ENCODE results near the gene ANKRD34B. TPM values are rescaled to one million over a fixed set of nuclear protein-coding genes. Genes with fewer than 3 reads are reported as not detected.

The ANKRD34B gene
- polyA plus RNA-seq, 1 donor (not counting 4 experiments of a cell fraction or from before 2014, with no cell fraction given), result not detected

DNA sequence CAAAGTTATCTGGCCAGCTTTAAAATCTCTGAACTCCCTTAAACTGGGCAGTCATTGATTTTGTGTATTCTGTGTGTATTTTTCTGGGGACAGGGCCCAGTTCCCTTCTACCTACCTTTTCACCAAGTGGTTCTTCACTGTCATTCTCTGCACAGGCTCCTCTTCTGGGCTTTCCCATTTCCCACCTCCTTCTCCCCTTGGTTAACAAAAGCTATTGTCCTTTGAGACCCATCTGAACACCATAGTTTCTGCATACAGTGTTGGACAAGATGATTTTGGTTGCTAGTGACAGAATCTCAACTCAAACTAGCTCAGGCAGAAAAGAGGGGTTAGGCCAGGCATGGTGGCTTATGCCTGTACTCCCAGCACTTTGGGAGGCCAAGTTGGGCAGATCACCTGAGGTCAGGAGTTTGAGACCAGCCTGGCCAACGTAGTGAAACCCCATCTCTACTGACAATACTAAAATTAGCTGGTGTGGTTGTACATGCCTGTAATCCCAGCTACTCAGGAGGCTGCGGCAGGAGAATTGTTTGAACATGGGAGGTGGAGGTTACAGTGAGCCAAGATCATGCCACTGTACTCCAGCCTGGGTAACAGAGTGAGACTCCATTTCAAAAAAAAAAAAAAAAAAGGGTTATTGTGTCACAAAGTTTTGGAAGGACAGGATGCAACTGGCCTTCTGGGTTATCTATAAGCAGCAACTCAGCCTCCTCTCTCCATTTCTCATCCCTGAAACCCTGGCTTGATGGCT, 31.0 kb upstream of the ANKRD34B start:
- Histone ChIP-seq H3K4me2 (ENCODE audit: control insufficient read depth, extremely low read depth, insufficient read depth, low read depth, low read length) (no peak overlapping the region), H3K4me3 (ENCODE audit: control insufficient read depth in 2 of 3, extremely low read depth in 1 of 3, insufficient read depth in 2 of 3, low read depth in 1 of 3, low read length in 3 of 3) (no peak overlapping the region), H3K9me3 (ENCODE audit: control insufficient read depth, low read depth, low read length) (no peaks in the 10 kb centered on the region), H4K20me1 (ENCODE audit: control insufficient read depth, extremely low read depth, insufficient read depth, low read length) (no peaks in the 10 kb centered on the region), H3K4me1 (ENCODE audit: control insufficient read depth, extremely low read depth, insufficient read depth, low read length) (no peaks in the 10 kb centered on the region), H3K79me2 (ENCODE audit: control insufficient read depth, insufficient read depth, low read length) (no peaks in the 10 kb centered on the region), H3K27me3 (ENCODE audit: control insufficient read depth, extremely low read depth, insufficient read depth, low read length) (no peaks in the 10 kb centered on the region), H3K27ac (ENCODE audit: control insufficient read depth, insufficient read depth, low read length) (no peak overlapping the region), H2AFZ (ENCODE audit: control insufficient read depth, low read length) (no peak overlapping the region), H3K9ac (ENCODE audit: control insufficient read depth, extremely low read depth, insufficient read depth, low read length) (no peak overlapping the region), H3K9me1 (ENCODE audit: control insufficient read depth, extremely low read depth, insufficient read depth, low read length) (no peaks in the 10 kb centered on the region), H3K36me3 (ENCODE audit: control insufficient read depth in 2 of 2, extremely low read depth in 1 of 2, insufficient read depth in 2 of 2, low read length in 2 of 2) (no peaks in the 10 kb centered on the region)
- dilution Hi-C loops (cut with MboI; ENCODE audit: extremely low pct_ligation_motif_present, low sequenced_read_pairs), result no loop called here
- DNase-seq (ENCODE audit: low read depth, low spot score) (no peak), FAIRE-seq (no peak)
- no peak for TF ChIP-seq EZH2 (IDR thresholded peaks at IDR 0.05; ENCODE audit: low read length)
- TF ChIP-seq, protein P1, sequence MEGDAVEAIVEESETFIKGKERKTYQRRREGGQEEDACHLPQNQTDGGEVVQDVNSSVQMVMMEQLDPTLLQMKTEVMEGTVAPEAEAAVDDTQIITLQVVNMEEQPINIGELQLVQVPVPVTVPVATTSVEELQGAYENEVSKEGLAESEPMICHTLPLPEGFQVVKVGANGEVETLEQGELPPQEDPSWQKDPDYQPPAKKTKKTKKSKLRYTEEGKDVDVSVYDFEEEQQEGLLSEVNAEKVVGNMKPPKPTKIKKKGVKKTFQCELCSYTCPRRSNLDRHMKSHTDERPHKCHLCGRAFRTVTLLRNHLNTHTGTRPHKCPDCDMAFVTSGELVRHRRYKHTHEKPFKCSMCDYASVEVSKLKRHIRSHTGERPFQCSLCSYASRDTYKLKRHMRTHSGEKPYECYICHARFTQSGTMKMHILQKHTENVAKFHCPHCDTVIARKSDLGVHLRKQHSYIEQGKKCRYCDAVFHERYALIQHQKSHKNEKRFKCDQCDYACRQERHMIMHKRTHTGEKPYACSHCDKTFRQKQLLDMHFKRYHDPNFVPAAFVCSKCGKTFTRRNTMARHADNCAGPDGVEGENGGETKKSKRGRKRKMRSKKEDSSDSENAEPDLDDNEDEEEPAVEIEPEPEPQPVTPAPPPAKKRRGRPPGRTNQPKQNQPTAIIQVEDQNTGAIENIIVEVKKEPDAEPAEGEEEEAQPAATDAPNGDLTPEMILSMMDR (optimal IDR thresholded peaks at IDR 0.05 in 1 of 3, IDR thresholded peaks at IDR 0.05 in 1 of 3, conservative IDR thresholded peaks at IDR 0.05 in 1 of 3; ENCODE audit: extremely low read depth in 1 of 3, insufficient read depth in 2 of 3, low read length in 3 of 3), result no peak

DNA sequence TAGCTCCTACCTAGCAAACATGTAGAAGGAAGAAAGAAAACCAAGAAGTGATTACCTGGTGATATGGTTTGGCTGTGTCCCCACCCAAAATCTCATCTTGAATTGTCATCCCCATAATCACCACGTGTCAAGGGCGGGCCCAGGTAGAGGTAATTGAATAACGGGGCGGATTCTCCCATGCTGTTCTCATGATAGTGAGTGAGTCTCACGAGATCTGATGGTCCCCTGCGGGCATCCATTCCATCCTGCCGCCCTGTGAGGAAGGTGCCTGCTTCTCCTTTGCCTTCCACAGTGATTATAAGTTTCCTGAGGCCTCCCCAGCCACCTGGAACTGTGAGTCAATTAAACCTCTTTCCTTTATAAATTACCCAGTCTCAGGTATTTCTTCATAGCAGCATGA, 27.4 kb upstream of the ANKRD34B start:
- Histone ChIP-seq H3K27me3 (ENCODE audit: control insufficient read depth, extremely low read depth, insufficient read depth, low read length) (no peaks in the 10 kb centered on the region), H3K79me2 (ENCODE audit: control insufficient read depth, insufficient read depth, low read length) (no peaks in the 10 kb centered on the region), H3K4me3 (ENCODE audit: control insufficient read depth in 2 of 3, extremely low read depth in 1 of 3, insufficient read depth in 2 of 3, low read depth in 1 of 3, low read length in 3 of 3) (no peak overlapping the region), H3K27ac (ENCODE audit: control insufficient read depth, insufficient read depth, low read length) (no peak overlapping the region), H3K4me2 (ENCODE audit: control insufficient read depth, extremely low read depth, insufficient read depth, low read depth, low read length) (no peak overlapping the region), H3K4me1 (ENCODE audit: control insufficient read depth, extremely low read depth, insufficient read depth, low read length) (no peaks in the 10 kb centered on the region), H3K9me3 (ENCODE audit: control insufficient read depth, low read depth, low read length) (no peaks in the 10 kb centered on the region), H3K9me1 (ENCODE audit: control insufficient read depth, extremely low read depth, insufficient read depth, low read length) (no peaks in the 10 kb centered on the region), H2AFZ (ENCODE audit: control insufficient read depth, low read length) (no peak overlapping the region), H3K36me3 (ENCODE audit: control insufficient read depth in 2 of 2, extremely low read depth in 1 of 2, insufficient read depth in 2 of 2, low read length in 2 of 2) (no peaks in the 10 kb centered on the region), H3K9ac (ENCODE audit: control insufficient read depth, extremely low read depth, insufficient read depth, low read length) (no peak overlapping the region), H4K20me1 (ENCODE audit: control insufficient read depth, extremely low read depth, insufficient read depth, low read length) (no peaks in the 10 kb centered on the region)
- TF ChIP-seq, protein P1 (optimal IDR thresholded peaks at IDR 0.05 in 1 of 3, IDR thresholded peaks at IDR 0.05 in 1 of 3, conservative IDR thresholded peaks at IDR 0.05 in 1 of 3; ENCODE audit: extremely low read depth in 1 of 3, insufficient read depth in 2 of 3, low read length in 3 of 3), result no peak
- TF ChIP-seq EZH2 (IDR thresholded peaks at IDR 0.05; ENCODE audit: low read length), result no peak
- dilution Hi-C loops (cut with MboI; ENCODE audit: extremely low pct_ligation_motif_present, low sequenced_read_pairs), result no loop called here
- no peak for DNase-seq (ENCODE audit: low read depth, low spot score)
- FAIRE-seq, result no peak
